GM23338 (cell line): ENCODE data around the gene RTP5. TPM values are rescaled to one million over a fixed set of nuclear protein-coding genes. Genes with fewer than 3 reads are reported as not detected.

Source experiments
- ATAC-seq: fragments of 200-7000 bp; cut with Tn5 transposase; 3 replicates; pipeline ENCODE4 v1.9.1; 2020
- DNase-seq: peaks from one replicate; pipeline ENCODE4 v3.0.0-alpha.2; 2015; ENCODE audit warnings: low spot score
- H2AFZ ChIP-seq: fragments of 200-600 bp; sonication (generic); 2 replicates; pipeline ENCODE4 v1.8.0; 2016; ENCODE audit warnings: antibody characterized with exemption, mild to moderate bottlenecking, moderate library complexity
- H3F3A ChIP-seq: fragments of 200-600 bp; sonication (generic); replicated peaks from 2 replicates; pipeline ENCODE4 v1.8.0; 2017; ENCODE audit warnings: antibody characterized with exemption, mixed run types, low read depth
- H3K27ac ChIP-seq: fragments of 200-600 bp; sonication (generic); 2 replicates; pipeline ENCODE4 v1.6.1; 2016; ENCODE audit warnings: low read depth
- H3K27me3 ChIP-seq: fragments of 200-600 bp; sonication (generic); 2 replicates; pipeline ENCODE4 v1.8.0; 2016; ENCODE audit warnings: mild to moderate bottlenecking, mixed run types, moderate library complexity; ENCODE audit not compliant: insufficient read depth
- H3K36me3 ChIP-seq: fragments of 200-600 bp; sonication (generic); 2 replicates; pipeline ENCODE4 v1.8.0; 2016; ENCODE audit warnings: mild to moderate bottlenecking; ENCODE audit not compliant: insufficient read depth
- H3K4me1 ChIP-seq: fragments of 200-600 bp; sonication (generic); 2 replicates; pipeline ENCODE4 v1.8.0; 2016; ENCODE audit warnings: mild to moderate bottlenecking, moderate library complexity; ENCODE audit not compliant: insufficient read depth
- H3K4me2 ChIP-seq: fragments of 200-600 bp; sonication (generic); 2 replicates; pipeline ENCODE4 v1.7.1; 2017; ENCODE audit warnings: mixed run types
- H3K4me3 ChIP-seq: fragments of 200-600 bp; sonication (generic); 2 replicates; pipeline ENCODE4 v1.6.1; 2016; ENCODE audit warnings: mixed run types
- H3K79me2 ChIP-seq: fragments of 200-600 bp; sonication (generic); replicated peaks from 2 replicates; pipeline ENCODE4 v1.8.0; 2017; ENCODE audit warnings: mild to moderate bottlenecking; ENCODE audit not compliant: insufficient read depth
- H3K9me2 ChIP-seq: fragments of 200-600 bp; sonication (generic); 2 replicates; pipeline ENCODE4 v1.8.0; 2017; ENCODE audit not compliant: insufficient read depth
- H4K20me1 ChIP-seq: fragments of 200-600 bp; sonication (generic); replicated peaks from 2 replicates; pipeline ENCODE4 v1.8.0; 2017; ENCODE audit warnings: mild to moderate bottlenecking; ENCODE audit not compliant: insufficient read depth
- H3K27ac Mint-ChIP-seq: 2 replicates; pipeline ENCODE4 v1.8.0; 2020; ENCODE audit warnings: inconsistent platforms, mild to moderate bottlenecking, moderate library complexity, mixed read lengths
- H3K27me3 Mint-ChIP-seq: 3 replicates; pipeline ENCODE4 v1.8.0; 2022; ENCODE audit warnings: low read depth, mild to moderate bottlenecking, moderate library complexity, mixed read lengths, inconsistent platforms; ENCODE audit not compliant: insufficient read depth, poor library complexity
- H3K36me3 Mint-ChIP-seq: 3 replicates; pipeline ENCODE4 v1.8.0; 2021; ENCODE audit warnings: low read depth, mild to moderate bottlenecking, inconsistent platforms, moderate library complexity, mixed read lengths
- H3K4me1 Mint-ChIP-seq: 3 replicates; pipeline ENCODE4 v1.8.0; 2020; ENCODE audit warnings: mild to moderate bottlenecking, inconsistent platforms, mixed read lengths
- H3K4me3 Mint-ChIP-seq: 3 replicates; pipeline ENCODE4 v1.8.0; 2021; ENCODE audit warnings: moderate library complexity, mild to moderate bottlenecking, inconsistent platforms, mixed read lengths
- H3K9me3 Mint-ChIP-seq: 3 replicates; pipeline ENCODE4 v1.8.0; 2020; ENCODE audit warnings: moderate library complexity, mild to moderate bottlenecking, inconsistent platforms, mixed read lengths
- CREB1 ChIP-seq: fragments of 250-450 bp; sonication (Bioruptor Pico); IDR thresholded peaks from 2 replicates; pipeline ENCODE4 v1.5.0; 2020; ENCODE audit warnings: low read depth, mild to moderate bottlenecking, moderate library complexity
- ETS1 ChIP-seq: IDR thresholded peaks from 2 replicates; pipeline ENCODE4 v1.6.1; 2016; ENCODE audit warnings: antibody characterized with exemption
- EZH2 ChIP-seq: fragments of 200-600 bp; sonication (generic); IDR thresholded peaks from one replicate; pipeline ENCODE4 v1.8.0; 2017; ENCODE audit warnings: antibody characterized with exemption, mild to moderate bottlenecking, low read depth; ENCODE audit not compliant: unreplicated experiment
- EZH2phosphoT487 ChIP-seq: fragments of 200-600 bp; sonication (generic); IDR thresholded peaks from one replicate; pipeline ENCODE4 v1.8.1; 2018; ENCODE audit warnings: antibody characterized with exemption; ENCODE audit not compliant: unreplicated experiment
- JUNB ChIP-seq: IDR thresholded peaks from one replicate; pipeline ENCODE4 v1.6.1; 2016; ENCODE audit warnings: antibody characterized with exemption; ENCODE audit not compliant: unreplicated experiment
- NANOG ChIP-seq: IDR thresholded peaks from 2 replicates; pipeline ENCODE4 v1.6.1; 2016; ENCODE audit warnings: antibody characterized with exemption, borderline replicate concordance
- POLR2AphosphoS5 ChIP-seq: IDR thresholded peaks from 2 replicates; pipeline ENCODE4 v1.6.1; 2016; ENCODE audit warnings: antibody characterized with exemption, low read depth
- REST ChIP-seq: IDR thresholded peaks from one replicate; pipeline ENCODE4 v1.6.1; 2018; ENCODE audit warnings: antibody characterized with exemption; ENCODE audit not compliant: unreplicated experiment
- STAT1 ChIP-seq: IDR thresholded peaks from one replicate; pipeline ENCODE4 v1.6.1; 2016; ENCODE audit warnings: antibody characterized with exemption; ENCODE audit not compliant: unreplicated experiment
- ZNF114 ChIP-seq: fragments of 250-450 bp; sonication (Bioruptor Pico); IDR thresholded peaks from 2 replicates; pipeline ENCODE4 v1.5.0; 2020; ENCODE audit warnings: mild to moderate bottlenecking, moderate library complexity
- ZNF331 ChIP-seq: fragments of 250-450 bp; sonication (Bioruptor Pico); IDR thresholded peaks from 2 replicates; pipeline ENCODE4 v1.5.0; 2020; ENCODE audit warnings: low read depth, mild to moderate bottlenecking, moderate library complexity
- ZNF462 ChIP-seq: fragments of 250-450 bp; sonication (Bioruptor Pico); IDR thresholded peaks from 2 replicates; pipeline ENCODE4 v1.5.0; 2020; ENCODE audit warnings: mild to moderate bottlenecking, moderate library complexity
- polyA plus RNA-seq: library from polyadenylated mRNA; unstranded; fragments of >200 nt; fragmentation: Nextera tagmentation; extraction: Ambion mirVana; gene quantifications from 2 replicates; pipeline ENCODE4 v1.2.1, GENCODE V29; 2016
- total RNA-seq: library from RNA; depleted of rRNA; stranded (reverse); fragments of >200 nt; shearing (Covaris generic); gene quantifications from 2 replicates; pipeline ENCODE4 v1.2.3, GENCODE V29; 2014
- TF ChIP-seq, protein P1 (sequence below), 2 experiments: fragments of 200-600 bp in 1 of 2; sonication (generic) in 1 of 2; conservative IDR thresholded peaks; 2 replicates each; pipeline versions ENCODE4 v1.5.1 to v1.6.1; 2016 to 2017; ENCODE audit warnings: antibody characterized with exemption in 2 of 2, low read depth in 2 of 2, mild to moderate bottlenecking in 2 of 2, moderate library complexity in 1 of 2

RTP5 gene
- total and polyA plus RNA-seq, 2 experiments from 2014 or later: not detected

DNA sequence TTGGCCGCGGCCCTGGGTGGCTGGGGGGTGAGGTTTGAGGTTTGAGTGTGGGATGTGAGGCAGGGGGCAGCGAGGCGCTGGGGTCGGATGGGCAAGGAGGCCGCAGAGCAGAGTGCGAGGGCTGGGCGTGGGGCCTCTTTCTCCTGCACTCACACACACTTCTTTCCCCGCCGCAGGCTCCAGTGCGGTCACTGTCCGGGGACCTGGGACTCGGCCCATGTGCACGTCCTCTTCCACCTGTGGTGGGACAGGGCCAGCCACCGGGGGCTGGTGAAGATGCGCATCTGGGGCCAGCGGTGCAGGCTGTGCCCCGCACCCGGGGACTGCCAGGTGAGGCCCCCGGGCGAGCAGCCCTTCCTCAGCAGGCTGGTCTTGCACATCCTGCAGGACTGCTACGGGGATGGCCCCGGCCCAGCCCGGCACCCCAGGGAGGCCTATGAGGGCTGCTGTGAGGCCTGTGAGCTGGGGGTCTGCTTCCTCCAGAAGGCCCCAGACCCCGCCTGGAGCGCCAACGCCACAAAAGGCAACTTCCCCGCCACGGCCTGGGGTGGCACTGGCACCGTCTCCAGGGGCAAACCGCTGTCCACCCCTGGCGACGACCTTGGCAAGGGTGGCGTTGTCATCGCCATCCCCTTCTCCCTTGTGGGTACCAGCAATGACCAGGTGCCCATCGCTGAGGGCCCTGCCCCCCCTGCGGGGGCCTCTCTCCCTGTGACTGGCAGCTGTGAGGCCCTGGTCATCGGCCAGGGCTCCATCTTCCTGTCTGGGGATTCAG is 2.2 kb downstream of the RTP5 start:
- ATAC-seq (no peak), DNase-seq (no peak)
- Histone ChIP-seq H4K20me1 (no peaks in the 10 kb centered on the region), H3K4me1 (no peaks in the 10 kb centered on the region), H3K9me2 (no peaks in the 10 kb centered on the region), H3K4me2 (no peak overlapping the region), H3K27me3 (no peaks in the 10 kb centered on the region), H3K36me3 (no peaks in the 10 kb centered on the region), H3K27ac (no peak overlapping the region), H2AFZ (no peak overlapping the region), H3K4me3 (no peak overlapping the region), H3K79me2 (no peaks in the 10 kb centered on the region), H3F3A (no peaks in the 10 kb centered on the region)
- Mint-ChIP-seq H3K27me3 (peaks cover 9% of the 10 kb centered on the region), H3K4me3 (no peak overlapping the region), H3K9me3 (peaks cover 18% of the 10 kb centered on the region), H3K36me3 (peaks cover 10% of the 10 kb centered on the region; the same call in 2 of the 3 replicates), H3K27ac (no peak overlapping the region), H3K4me1 (no peaks in the 10 kb centered on the region; the same call in 2 of the 3 replicates)
- TF ChIP-seq JUNB: no peak
- TF ChIP-seq STAT1: no peak
- TF ChIP-seq REST: no peak
- no peak for TF ChIP-seq NANOG
- TF ChIP-seq, protein P1, sequence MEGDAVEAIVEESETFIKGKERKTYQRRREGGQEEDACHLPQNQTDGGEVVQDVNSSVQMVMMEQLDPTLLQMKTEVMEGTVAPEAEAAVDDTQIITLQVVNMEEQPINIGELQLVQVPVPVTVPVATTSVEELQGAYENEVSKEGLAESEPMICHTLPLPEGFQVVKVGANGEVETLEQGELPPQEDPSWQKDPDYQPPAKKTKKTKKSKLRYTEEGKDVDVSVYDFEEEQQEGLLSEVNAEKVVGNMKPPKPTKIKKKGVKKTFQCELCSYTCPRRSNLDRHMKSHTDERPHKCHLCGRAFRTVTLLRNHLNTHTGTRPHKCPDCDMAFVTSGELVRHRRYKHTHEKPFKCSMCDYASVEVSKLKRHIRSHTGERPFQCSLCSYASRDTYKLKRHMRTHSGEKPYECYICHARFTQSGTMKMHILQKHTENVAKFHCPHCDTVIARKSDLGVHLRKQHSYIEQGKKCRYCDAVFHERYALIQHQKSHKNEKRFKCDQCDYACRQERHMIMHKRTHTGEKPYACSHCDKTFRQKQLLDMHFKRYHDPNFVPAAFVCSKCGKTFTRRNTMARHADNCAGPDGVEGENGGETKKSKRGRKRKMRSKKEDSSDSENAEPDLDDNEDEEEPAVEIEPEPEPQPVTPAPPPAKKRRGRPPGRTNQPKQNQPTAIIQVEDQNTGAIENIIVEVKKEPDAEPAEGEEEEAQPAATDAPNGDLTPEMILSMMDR (conservative IDR thresholded peaks at IDR 0.05; ENCODE audit: low read depth in 2 of 2): no peak
- TF ChIP-seq EZH2: no peak
- TF ChIP-seq ETS1: no peak
- TF ChIP-seq ZNF462 (CRISPR knock-in tag): no peak
- TF ChIP-seq ZNF331 (CRISPR knock-in tag): no peak
- no peak for TF ChIP-seq CREB1
- TF ChIP-seq ZNF114 (CRISPR knock-in tag): no peak
- no peak for TF ChIP-seq POLR2AphosphoS5
- TF ChIP-seq EZH2phosphoT487: no peak
